ENCODE measurements around the gene CFD.
"Not testable (repeated sequence)": the region's sequence is repeated elsewhere in the genome, so short reads cannot be mapped to it uniquely, and the experiment has no call there.

The CFD gene

GRCh38 chr19:815079-815774 is 44.2 kb upstream of the CFD start:
- Histone ChIP-seq H3K4me1 (ENCODE audit: control insufficient read depth, insufficient read depth, low read length, poor library complexity, severe bottlenecking) (no peaks in the 10 kb centered on the region), H3K27ac (ENCODE audit: insufficient read depth, low read length, poor library complexity, severe bottlenecking) (no peak overlapping the region), H3K27me3 (replicated peaks; ENCODE audit: control insufficient read depth, insufficient read depth, low read length, poor library complexity, severe bottlenecking) (no peaks in the 10 kb centered on the region), H3K9me3 (ENCODE audit: control insufficient read depth, low read length) (no peaks in the 10 kb centered on the region), H3K36me3 (ENCODE audit: control insufficient read depth, insufficient read depth, low read length) (peaks cover 21% of the 10 kb centered on the region), H3K4me3 (ENCODE audit: insufficient read depth, low read depth, low read length, poor library complexity, severe bottlenecking) (no peak overlapping the region)
- DNase-seq: no peak

GRCh38 chr19:815775-816499 is 43.5 kb upstream of the CFD start:
- H3K27me3 ChIP-seq (replicated peaks; ENCODE audit: control insufficient read depth, insufficient read depth, low read length, poor library complexity, severe bottlenecking): no peaks in the 10 kb centered on the region
- DNase-seq: no peak

DNA sequence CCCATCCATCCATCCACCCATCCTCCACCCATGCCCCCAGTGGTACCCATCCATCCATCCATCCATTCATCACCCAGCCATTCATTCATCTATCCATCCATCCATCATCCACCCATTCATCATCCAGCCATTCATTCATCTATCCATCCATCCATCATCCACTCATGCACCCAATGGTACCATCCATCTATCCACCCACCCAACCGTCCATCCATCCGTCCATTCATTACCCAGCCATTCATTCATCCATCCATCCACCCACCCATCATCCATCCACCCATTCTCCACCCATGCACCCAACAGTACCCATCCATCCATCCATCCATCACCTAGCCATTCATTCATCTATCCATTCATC is 43.0 kb upstream of the CFD start:
- no peak overlapping the region for H3K27ac ChIP-seq (ENCODE audit: insufficient read depth, low read length, poor library complexity, severe bottlenecking)
- no peak for DNase-seq

More at GRCh38 chr19:815775-816499, 43.5 kb upstream of the CFD start:
- Histone ChIP-seq H3K4me3 (ENCODE audit: insufficient read depth, low read depth, low read length, poor library complexity, severe bottlenecking) (no peak overlapping the region), H3K36me3 (ENCODE audit: control insufficient read depth, insufficient read depth, low read length) (peaks cover 14% of the 10 kb centered on the region), H3K9me3 (ENCODE audit: control insufficient read depth, low read length) (no peaks in the 10 kb centered on the region), H3K27ac (ENCODE audit: insufficient read depth, low read length, poor library complexity, severe bottlenecking) (no peak overlapping the region), H3K4me1 (ENCODE audit: control insufficient read depth, insufficient read depth, low read length, poor library complexity, severe bottlenecking) (no peaks in the 10 kb centered on the region)

DNA sequence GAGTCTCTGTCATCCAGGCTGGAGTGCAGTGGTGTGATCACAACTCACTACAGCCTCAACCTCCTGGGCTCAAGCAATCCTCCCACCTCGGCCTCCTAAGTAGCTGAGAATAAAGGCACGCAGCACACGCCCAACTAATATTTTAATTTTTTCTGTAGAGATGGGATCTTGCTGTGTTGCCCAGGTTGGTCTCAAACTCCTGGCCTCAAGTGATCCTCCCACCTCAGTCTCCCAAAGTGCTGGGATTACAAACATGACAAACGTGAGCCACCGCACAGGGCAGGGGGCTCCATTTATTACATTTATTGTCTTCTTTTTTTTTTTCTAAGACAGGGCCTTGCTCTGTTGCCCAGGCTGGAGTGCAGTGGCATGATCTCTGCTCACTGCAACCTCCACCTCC is 39.3 kb upstream of the CFD start:
- peaks cover 11% of the 10 kb centered on the region for H3K4me1 ChIP-seq (ENCODE audit: control insufficient read depth, insufficient read depth, low read length, poor library complexity, severe bottlenecking)
- peaks cover 15% of the 10 kb centered on the region for H3K27me3 ChIP-seq (replicated peaks; ENCODE audit: control insufficient read depth, insufficient read depth, low read length, poor library complexity, severe bottlenecking)
- not testable (repeated sequence) for H3K36me3 ChIP-seq (ENCODE audit: control insufficient read depth, insufficient read depth, low read length); H3K9me3 ChIP-seq (ENCODE audit: control insufficient read depth, low read length); H3K4me3 ChIP-seq (ENCODE audit: insufficient read depth, low read depth, low read length, poor library complexity, severe bottlenecking); DNase-seq; H3K27ac ChIP-seq (ENCODE audit: insufficient read depth, low read length, poor library complexity, severe bottlenecking)

More for the DNA sequence above, 43.0 kb upstream of the CFD start:
- H3K9me3 ChIP-seq (ENCODE audit: control insufficient read depth, low read length): no peaks in the 10 kb centered on the region
- peaks cover 8% of the 10 kb centered on the region for H3K36me3 ChIP-seq (ENCODE audit: control insufficient read depth, insufficient read depth, low read length)
- no peak overlapping the region for H3K4me3 ChIP-seq (ENCODE audit: insufficient read depth, low read depth, low read length, poor library complexity, severe bottlenecking)
- H3K4me1 ChIP-seq (ENCODE audit: control insufficient read depth, insufficient read depth, low read length, poor library complexity, severe bottlenecking): peaks cover 3% of the 10 kb centered on the region
- H3K27me3 ChIP-seq (replicated peaks; ENCODE audit: control insufficient read depth, insufficient read depth, low read length, poor library complexity, severe bottlenecking): peaks cover 4% of the 10 kb centered on the region

GRCh38 chr19:821231-821824 is 38.1 kb upstream of the CFD start:
- H3K4me1 ChIP-seq (ENCODE audit: control insufficient read depth, insufficient read depth, low read length, poor library complexity, severe bottlenecking): peaks cover 11% of the 10 kb centered on the region
- no peak for DNase-seq
- peaks cover 15% of the 10 kb centered on the region for H3K27me3 ChIP-seq (replicated peaks; ENCODE audit: control insufficient read depth, insufficient read depth, low read length, poor library complexity, severe bottlenecking)
- no peaks in the 10 kb centered on the region for H3K36me3 ChIP-seq (ENCODE audit: control insufficient read depth, insufficient read depth, low read length)
- no peaks in the 10 kb centered on the region for H3K9me3 ChIP-seq (ENCODE audit: control insufficient read depth, low read length)
- H3K4me3 ChIP-seq (ENCODE audit: insufficient read depth, low read depth, low read length, poor library complexity, severe bottlenecking): no peak overlapping the region
- no peak overlapping the region for H3K27ac ChIP-seq (ENCODE audit: insufficient read depth, low read length, poor library complexity, severe bottlenecking)

DNA sequence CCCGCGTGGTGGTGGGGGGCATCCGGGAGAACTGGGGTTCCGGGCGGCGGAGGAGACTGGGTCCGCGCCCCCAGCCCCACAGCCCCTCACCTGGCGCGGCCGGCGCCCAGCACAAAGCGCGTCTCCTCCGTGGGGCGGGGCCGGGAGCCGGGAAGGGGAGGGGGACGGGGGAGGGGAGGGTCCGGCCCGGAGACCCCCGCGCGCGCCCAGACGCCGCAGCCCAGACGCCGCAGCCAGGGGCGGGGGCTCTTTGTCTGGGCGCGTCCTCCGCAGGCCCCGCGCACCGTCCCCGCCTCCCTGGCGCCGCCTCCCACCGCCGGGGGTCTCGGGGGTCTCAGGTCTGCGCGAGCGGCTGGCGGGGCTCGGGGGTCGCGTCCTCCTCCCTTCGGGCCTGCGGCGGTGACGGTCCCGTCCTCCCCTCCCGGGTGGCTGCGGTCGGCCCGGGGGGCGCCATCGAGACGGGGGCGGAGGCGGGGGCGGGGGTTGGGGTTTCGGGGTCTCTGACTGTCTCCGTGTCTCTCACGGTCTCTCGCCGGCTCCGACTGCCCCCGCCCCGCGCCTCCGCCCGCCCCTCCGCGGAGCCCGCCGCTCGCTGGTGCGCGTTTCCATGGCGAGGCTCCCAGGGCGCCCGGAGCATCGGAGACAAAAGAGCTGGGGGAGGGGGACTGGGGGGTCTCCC is 37.5 kb upstream of the CFD start, which contains the start of gene PLPPR3:
Gene PLPPR3 (minus strand): TSS at position 131 of the 679 bp plus-strand sequence. CDS start 396 bp downstream, outside the sequence.
- Histone ChIP-seq H3K9me3 (ENCODE audit: control insufficient read depth, low read length) (no peaks in the 10 kb centered on the region), H3K27ac (ENCODE audit: insufficient read depth, low read length, poor library complexity, severe bottlenecking) (no peak within 1 kb of the TSS), H3K36me3 (ENCODE audit: control insufficient read depth, insufficient read depth, low read length) (no peaks in the 10 kb centered on the region), H3K27me3 (replicated peaks; ENCODE audit: control insufficient read depth, insufficient read depth, low read length, poor library complexity, severe bottlenecking) (peaks cover 15% of the 10 kb centered on the region), H3K4me1 (ENCODE audit: control insufficient read depth, insufficient read depth, low read length, poor library complexity, severe bottlenecking) (peaks cover 11% of the 10 kb centered on the region), H3K4me3 (ENCODE audit: insufficient read depth, low read depth, low read length, poor library complexity, severe bottlenecking) (no peak within 1 kb of the TSS)
- no peak for DNase-seq

DNA sequence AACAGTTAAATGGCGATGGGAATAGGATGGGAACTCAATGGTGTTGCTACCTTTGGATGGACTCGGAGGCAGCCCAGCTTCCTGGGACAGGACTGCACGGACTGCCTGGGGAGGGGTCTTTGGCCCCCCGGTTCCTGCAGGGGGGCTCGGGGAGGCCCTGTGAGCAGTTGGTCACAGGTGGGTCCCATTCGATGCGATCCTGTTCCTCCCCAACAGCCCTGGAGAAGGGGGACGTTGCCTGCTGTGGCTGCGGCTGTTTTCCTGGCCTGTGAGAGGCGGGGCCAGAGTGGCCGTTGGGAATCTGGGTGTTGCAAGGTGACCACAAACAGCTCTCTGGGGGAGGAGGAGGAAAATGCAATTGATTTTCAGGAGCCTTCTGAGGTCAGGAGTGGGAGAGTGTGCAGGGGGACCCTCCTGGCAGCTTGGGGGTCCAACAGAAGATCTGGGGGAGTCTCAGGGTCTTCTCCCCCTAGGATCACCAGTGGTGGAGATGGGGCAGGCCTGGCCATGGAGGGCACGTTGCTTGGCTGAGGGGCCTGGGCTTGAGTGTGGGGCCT is 35.8 kb upstream of the CFD start:
- H3K27me3 ChIP-seq (replicated peaks; ENCODE audit: control insufficient read depth, insufficient read depth, low read length, poor library complexity, severe bottlenecking): peaks cover 15% of the 10 kb centered on the region
- no peak for DNase-seq
- no peak overlapping the region for H3K27ac ChIP-seq (ENCODE audit: insufficient read depth, low read length, poor library complexity, severe bottlenecking)
- peaks cover 11% of the 10 kb centered on the region for H3K4me1 ChIP-seq (ENCODE audit: control insufficient read depth, insufficient read depth, low read length, poor library complexity, severe bottlenecking)
- no peak overlapping the region for H3K4me3 ChIP-seq (ENCODE audit: insufficient read depth, low read depth, low read length, poor library complexity, severe bottlenecking)
- H3K36me3 ChIP-seq (ENCODE audit: control insufficient read depth, insufficient read depth, low read length): no peaks in the 10 kb centered on the region
- H3K9me3 ChIP-seq (ENCODE audit: control insufficient read depth, low read length): no peaks in the 10 kb centered on the region

- Histone ChIP-seq H3K27ac (ENCODE audit: insufficient read depth, low read length, poor library complexity, severe bottlenecking) (no peak overlapping the region), H3K27me3 (replicated peaks; ENCODE audit: control insufficient read depth, insufficient read depth, low read length, poor library complexity, severe bottlenecking) (peaks cover 15% of the 10 kb centered on the region), H3K36me3 (ENCODE audit: control insufficient read depth, insufficient read depth, low read length) (no peaks in the 10 kb centered on the region), H3K9me3 (ENCODE audit: control insufficient read depth, low read length) (no peaks in the 10 kb centered on the region), H3K4me1 (ENCODE audit: control insufficient read depth, insufficient read depth, low read length, poor library complexity, severe bottlenecking) (peaks cover 11% of the 10 kb centered on the region), H3K4me3 (ENCODE audit: insufficient read depth, low read depth, low read length, poor library complexity, severe bottlenecking) (no peak overlapping the region)
- no peak for DNase-seq
These were observed 34.6 kb upstream of the CFD start for GRCh38 chr19:824885-825284.

- no peak for DNase-seq
- Histone ChIP-seq H3K9me3 (ENCODE audit: control insufficient read depth, low read length) (no peaks in the 10 kb centered on the region), H3K36me3 (ENCODE audit: control insufficient read depth, insufficient read depth, low read length) (no peaks in the 10 kb centered on the region), H3K4me1 (ENCODE audit: control insufficient read depth, insufficient read depth, low read length, poor library complexity, severe bottlenecking) (peaks cover 11% of the 10 kb centered on the region), H3K27ac (ENCODE audit: insufficient read depth, low read length, poor library complexity, severe bottlenecking) (no peak overlapping the region), H3K4me3 (ENCODE audit: insufficient read depth, low read depth, low read length, poor library complexity, severe bottlenecking) (no peak overlapping the region), H3K27me3 (replicated peaks; ENCODE audit: control insufficient read depth, insufficient read depth, low read length, poor library complexity, severe bottlenecking) (peaks cover 15% of the 10 kb centered on the region)
These were observed 33.4 kb upstream of the CFD start for GRCh38 chr19:825897-826644.
